SK-N-SH treated with all-trans-retinoic acid at 6 μM for 48 hours (cell line): ENCODE measurements around the gene TRAF7.

Source experiments
- CREB5 ChIP-seq: fragments of 250-450 bp; sonication (Bioruptor Pico); IDR thresholded peaks from 2 replicates; pipeline ENCODE4 v1.5.1; 2020; ENCODE audit warnings: low read depth, mild to moderate bottlenecking, moderate library complexity
- PPARA ChIP-seq: fragments of 250-450 bp; sonication (Bioruptor Pico); IDR thresholded peaks from 2 replicates; pipeline ENCODE4 v1.5.0; 2020; ENCODE audit warnings: mild to moderate bottlenecking, borderline replicate concordance
- RARB ChIP-seq: fragments of 250-450 bp; sonication (Bioruptor Pico); IDR thresholded peaks from 2 replicates; pipeline ENCODE4 v1.8.0; 2021; ENCODE audit warnings: mild to moderate bottlenecking, moderate library complexity
- SNAI2 ChIP-seq: fragments of 250-450 bp; sonication (Bioruptor Pico); IDR thresholded peaks from 2 replicates; pipeline ENCODE4 v1.5.0; 2020; ENCODE audit warnings: mild to moderate bottlenecking, moderate library complexity
- TSHZ2 ChIP-seq: fragments of 250-450 bp; sonication (Bioruptor Pico); IDR thresholded peaks from 2 replicates; pipeline ENCODE4 v1.5.0; 2020; ENCODE audit warnings: mild to moderate bottlenecking, moderate library complexity
- ZFP3 ChIP-seq: fragments of 250-450 bp; sonication (Bioruptor Pico); IDR thresholded peaks from 2 replicates; pipeline ENCODE4 v1.5.0; 2020; ENCODE audit warnings: mild to moderate bottlenecking, moderate library complexity

- TF ChIP-seq RARB (CRISPR knock-in tag) (no peak), SNAI2 (CRISPR knock-in tag) (no peak), TSHZ2 (CRISPR knock-in tag) (no peak), CREB5 (no peak), ZFP3 (CRISPR knock-in tag) (no peak), PPARA (CRISPR knock-in tag) (no peak)
These were observed 49.8 kb downstream of the TRAF7 start, which contains the start of gene MLST8 for GRCh38 chr16:2205104-2205966.
